HG02870 (cell line): ENCODE measurements around the gene CCDC89.
"Not testable (repeated sequence)": the region's sequence is repeated elsewhere in the genome, so short reads cannot be mapped to it uniquely, and the experiment has no call there.

Experiments used
- ATAC-seq: cut with Tn5 transposase; IDR thresholded peaks from one replicate; pipeline ENCODE4 v1.9.1; 2021; ENCODE audit warnings: mild to moderate bottlenecking, moderate library complexity; ENCODE audit not compliant: unreplicated experiment

Gene CCDC89

GRCh38 chr11:85694385-85694980 lies 8.5 kb upstream of the CCDC89 start:
- no peak for ATAC-seq

- ATAC-seq = no peak
These were observed 723 bp downstream of the CCDC89 start for GRCh38 chr11:85685125-85685819.

GRCh38 chr11:85682330-85683305 lies 3.4 kb downstream of the CCDC89 start:
- peak; percentile 89 for ATAC-seq

- ATAC-seq = no peak
These were observed 5.1 kb downstream of the CCDC89 start for GRCh38 chr11:85680897-85681296.

- no peak for ATAC-seq
These were observed 6.4 kb downstream of the CCDC89 start for GRCh38 chr11:85679576-85679975.

- ATAC-seq = no peak
These were observed 12.6 kb downstream of the CCDC89 start for GRCh38 chr11:85673393-85673792.

GRCh38 chr11:85672105-85672902 lies 13.7 kb downstream of the CCDC89 start:
- ATAC-seq = no peak

- not testable (repeated sequence) for ATAC-seq
These were observed 14.9 kb downstream of the CCDC89 start for GRCh38 chr11:85670949-85671663.

GRCh38 chr11:85668157-85668556 lies 17.8 kb downstream of the CCDC89 start:
- no peak for ATAC-seq

- no peak for ATAC-seq
These were observed 19.3 kb downstream of the CCDC89 start for GRCh38 chr11:85666687-85667086.

- ATAC-seq = no peak
These were observed 20.3 kb downstream of the CCDC89 start for GRCh38 chr11:85665733-85666132.

GRCh38 chr11:85664615-85665481 lies 21.1 kb downstream of the CCDC89 start, which contains the start of gene CREBZF:
TSS of gene CREBZF (minus strand) at chr11:85665129. CDS start at chr11:85664875, 254 bp downstream.
- peak; percentile 86 for ATAC-seq

GRCh38 chr11:85663753-85664614 lies 22.0 kb downstream of the CCDC89 start:
- peak; percentile 62 for ATAC-seq

- ATAC-seq = no peak
These were observed 22.8 kb downstream of the CCDC89 start for GRCh38 chr11:85663080-85663752.

GRCh38 chr11:85661972-85662664 lies 23.9 kb downstream of the CCDC89 start:
- no peak for ATAC-seq

GRCh38 chr11:85658180-85658579 lies 27.8 kb downstream of the CCDC89 start:
- no peak for ATAC-seq

- no peak for ATAC-seq
These were observed 29.2 kb downstream of the CCDC89 start for GRCh38 chr11:85656777-85657176.
